HG03457 (cell line): ENCODE data around the gene ROPN1B.
"Not testable (repeated sequence)": the region's sequence is repeated elsewhere in the genome, so short reads cannot be mapped to it uniquely, and the experiment has no call there.

Experiments
- ATAC-seq: cut with Tn5 transposase; IDR thresholded peaks from one replicate; pipeline ENCODE4 v1.9.1; 2021; ENCODE audit warnings: moderate number of reproducible peaks; ENCODE audit not compliant: unreplicated experiment

The ROPN1B gene

GRCh38 chr3:125957674-125958510 is 11.1 kb upstream of the ROPN1B start:
- ATAC-seq = no peak

GRCh38 chr3:125958511-125959316 is 10.3 kb upstream of the ROPN1B start:
- no peak for ATAC-seq

- ATAC-seq = no peak
Observed at GRCh38 chr3:125959317-125960065, 9.5 kb upstream of the ROPN1B start.

- ATAC-seq = no peak
Observed at GRCh38 chr3:125960066-125960424, 8.9 kb upstream of the ROPN1B start.

GRCh38 chr3:125960456-125961288 is 8.3 kb upstream of the ROPN1B start:
- ATAC-seq = no peak

GRCh38 chr3:125961289-125961589 is 7.7 kb upstream of the ROPN1B start:
- ATAC-seq = no peak

- not testable (repeated sequence) for ATAC-seq
Observed at GRCh38 chr3:125963834-125964233, 5.1 kb upstream of the ROPN1B start.

- ATAC-seq = no peak
Observed at GRCh38 chr3:125965505-125965904, 3.5 kb upstream of the ROPN1B start.

- ATAC-seq = no peak
Observed at GRCh38 chr3:125967156-125967555, 1.8 kb upstream of the ROPN1B start.

GRCh38 chr3:125968121-125968520 is 857 bp upstream of the ROPN1B start:
- ATAC-seq = not testable (repeated sequence)

GRCh38 chr3:125971997-125972944 is 3.3 kb downstream of the ROPN1B start:
- ATAC-seq = peak; percentile 52

GRCh38 chr3:125975245-125976002 is 6.4 kb downstream of the ROPN1B start:
- not testable (repeated sequence) for ATAC-seq

GRCh38 chr3:125976003-125976390 is 7.0 kb downstream of the ROPN1B start:
- ATAC-seq = not testable (repeated sequence)

GRCh38 chr3:125977104-125977503 is 8.1 kb downstream of the ROPN1B start:
- ATAC-seq = not testable (repeated sequence)

- not testable (repeated sequence) for ATAC-seq
Observed at GRCh38 chr3:125984951-125985350, 16.0 kb downstream of the ROPN1B start.

GRCh38 chr3:125990253-125990970 is 21.4 kb downstream of the ROPN1B start:
- peak; percentile 66 for ATAC-seq

- ATAC-seq = not testable (repeated sequence)
Observed at GRCh38 chr3:125996751-125997150, 27.8 kb downstream of the ROPN1B start.

- no peak for ATAC-seq
Observed at GRCh38 chr3:126002189-126002588, 33.2 kb downstream of the ROPN1B start.
